GM13976 (cell line): ENCODE data around the gene CCM2.

Experiments used
- DNase-seq: peaks from one replicate; pipeline ENCODE4 v3.0.0; 2012; ENCODE audit warnings: low spot score
- CTCF ChIP-seq: IDR thresholded peaks from 2 replicates; pipeline ENCODE4 v1.5.1; 2012; ENCODE audit warnings: borderline replicate concordance, mild to moderate bottlenecking; ENCODE audit not compliant: insufficient read depth; ENCODE audit errors: extremely low read depth, missing control alignments, control extremely low read depth
- in situ Hi-C: fragments of 300-500 bp; cut with MboI; formaldehyde crosslinking; loops from one replicate; pipeline ENCODE4 v1.12.0; 2022; ENCODE audit warnings: low sequenced_read_pairs, mixed read lengths, inconsistent platforms; ENCODE audit not compliant: unreplicated experiment

CCM2 gene

GRCh38 chr7:45084336-45084735 lies 84.3 kb downstream of the CCM2 start:
- no peak for DNase-seq
- no peak for TF ChIP-seq CTCF
- in situ Hi-C loops, result no loop called here

- no peak for TF ChIP-seq CTCF
- DNase-seq, result peak; percentile 30
- in situ Hi-C loops, result no loop called here
Observed at GRCh38 chr7:45084901-45085618, 85.1 kb downstream of the CCM2 start.

- in situ Hi-C loops, result no loop called here
- no peak for DNase-seq
- TF ChIP-seq CTCF, result no peak
Observed at GRCh38 chr7:45085619-45086200, 85.7 kb downstream of the CCM2 start.

- in situ Hi-C loops, result no loop called here
- no peak for TF ChIP-seq CTCF
Observed at GRCh38 chr7:45086331-45087065, 86.5 kb downstream of the CCM2 start.

GRCh38 chr7:45087301-45088145 lies 87.5 kb downstream of the CCM2 start:
- in situ Hi-C loops, result no loop called here
- DNase-seq, result peak; percentile 42
- TF ChIP-seq CTCF, result no peak

More at GRCh38 chr7:45086331-45087065, 86.5 kb downstream of the CCM2 start:
- DNase-seq, result peak; percentile 42

GRCh38 chr7:45088146-45088701 lies 88.2 kb downstream of the CCM2 start:
- no peak for TF ChIP-seq CTCF
- in situ Hi-C loops, result no loop called here
- DNase-seq, result no peak
